HG03045 (cell line): Measurements from ENCODE around the gene MMEL1.
A peak's percentile ranks its signal among the peaks of the same experiment; 100 is the strongest.
"Not testable (repeated sequence)": the region's sequence is repeated elsewhere in the genome, so short reads cannot be mapped to it uniquely, and the experiment has no call there.

ENCODE experiments used
- ATAC-seq: cut with Tn5 transposase; IDR thresholded peaks from one replicate; pipeline ENCODE4 v1.9.1; 2021; ENCODE audit warnings: mild to moderate bottlenecking, moderate library complexity; ENCODE audit not compliant: unreplicated experiment

MMEL1 gene

DNA sequence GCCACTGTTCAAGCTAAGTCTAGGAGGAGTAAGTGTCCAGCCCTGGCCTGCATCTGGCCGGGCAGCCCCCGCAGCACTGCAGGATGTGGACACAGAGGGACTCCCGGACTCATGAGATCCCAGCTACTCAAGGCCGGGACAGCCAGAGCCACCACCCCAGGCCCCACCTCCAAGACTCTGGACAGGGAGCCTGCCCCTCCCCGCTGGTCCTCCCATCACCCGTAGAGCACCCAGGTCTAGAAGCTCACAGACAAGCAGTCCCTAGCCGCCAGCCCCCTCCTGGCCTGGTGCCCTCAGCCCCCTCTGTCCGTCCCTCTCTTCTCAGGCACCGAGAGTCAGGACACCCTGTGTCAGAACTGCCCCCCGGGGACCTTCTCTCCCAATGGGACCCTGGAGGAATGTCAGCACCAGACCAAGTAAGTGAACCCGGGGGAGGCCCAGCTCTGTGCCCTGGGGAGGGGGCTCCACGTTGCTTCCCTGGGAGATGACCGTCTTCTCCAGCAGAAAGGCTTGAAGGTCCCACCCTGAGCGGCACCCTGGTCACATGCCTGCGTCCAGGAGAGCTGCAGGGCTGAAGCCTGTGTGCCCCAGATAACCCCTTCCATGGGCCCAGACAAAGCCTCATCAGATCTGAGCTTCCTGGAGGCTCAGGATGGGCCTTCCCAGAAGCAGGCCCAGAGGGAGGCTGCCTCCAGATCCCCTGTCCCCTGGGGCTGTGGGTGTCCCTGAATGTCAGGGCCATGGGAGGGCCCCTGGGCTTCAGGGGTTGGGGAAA lies 72.3 kb downstream of the MMEL1 start:
- no peak for ATAC-seq

DNA sequence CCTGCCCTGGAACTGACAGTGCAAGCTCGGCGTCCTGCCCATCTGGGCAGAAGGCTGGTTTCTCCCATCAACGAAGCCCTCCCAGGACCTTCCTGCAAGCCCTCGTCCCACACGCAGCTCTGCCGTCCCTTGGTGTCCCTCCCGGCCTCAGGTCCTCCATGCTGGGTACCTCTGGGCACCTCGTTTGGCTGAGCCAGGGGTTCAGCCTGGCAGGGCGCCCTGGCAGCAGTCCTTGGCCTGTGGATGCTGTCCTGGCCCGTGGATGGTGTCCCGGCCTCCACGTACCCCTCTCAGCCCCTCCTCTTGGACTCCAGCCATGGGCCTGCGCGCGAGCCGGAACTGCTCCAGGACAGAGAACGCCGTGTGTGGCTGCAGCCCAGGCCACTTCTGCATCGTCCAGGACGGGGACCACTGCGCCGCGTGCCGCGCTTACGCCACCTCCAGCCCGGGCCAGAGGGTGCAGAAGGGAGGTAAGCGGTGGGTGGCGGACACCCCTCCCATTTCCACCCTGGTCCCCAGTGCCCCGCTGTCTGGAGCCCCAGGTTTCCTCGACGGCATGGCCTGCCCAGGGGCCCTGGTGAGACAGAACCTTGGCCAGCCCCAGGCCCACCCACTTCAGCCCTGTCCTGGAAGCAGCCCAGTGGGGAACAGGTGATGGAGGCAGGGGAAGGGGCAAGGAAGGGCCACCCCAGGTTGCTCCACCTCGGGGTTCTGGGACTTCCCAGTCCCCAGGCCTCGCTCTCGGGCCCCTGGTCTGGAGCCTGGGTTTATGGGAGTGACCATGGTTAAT lies 73.1 kb downstream of the MMEL1 start:
- no peak for ATAC-seq

DNA sequence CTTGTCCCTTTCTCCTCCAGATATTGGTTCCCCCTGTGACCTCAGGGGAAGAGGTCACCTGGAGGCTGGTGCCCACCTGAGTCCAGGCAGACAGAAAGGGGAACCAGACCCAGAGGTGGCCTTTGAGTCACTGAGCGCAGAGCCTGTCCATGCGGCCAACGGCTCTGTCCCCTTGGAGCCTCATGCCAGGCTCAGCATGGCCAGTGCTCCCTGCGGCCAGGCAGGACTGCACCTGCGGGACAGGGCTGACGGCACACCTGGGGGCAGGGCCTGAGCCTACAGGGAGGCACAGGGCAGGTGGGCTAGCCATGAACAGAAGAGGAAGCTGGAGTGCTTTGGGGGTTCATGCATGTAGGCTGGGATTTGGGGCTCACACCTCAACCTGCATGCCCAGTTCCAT lies 74.0 kb downstream of the MMEL1 start:
- no peak for ATAC-seq

DNA sequence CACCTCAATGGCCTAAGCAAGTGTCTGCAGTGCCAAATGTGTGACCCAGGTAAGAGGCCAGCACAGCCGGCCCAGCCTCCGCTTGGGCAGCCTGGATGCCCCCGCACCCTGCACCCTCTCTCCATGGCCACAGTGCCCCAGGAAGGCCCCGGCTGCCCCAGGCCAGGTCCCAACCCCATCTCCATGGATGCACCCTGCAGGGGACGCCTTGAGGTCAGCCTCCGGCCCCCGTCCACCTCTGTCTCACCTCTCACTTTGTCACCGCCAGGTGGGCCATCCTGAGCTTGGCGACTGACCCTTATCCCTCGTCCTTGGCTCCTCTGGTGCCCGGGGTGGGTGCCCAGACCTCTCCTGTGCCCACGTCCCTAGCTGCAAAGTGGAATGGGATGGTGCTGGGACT lies 74.4 kb downstream of the MMEL1 start:
- no peak for ATAC-seq

DNA sequence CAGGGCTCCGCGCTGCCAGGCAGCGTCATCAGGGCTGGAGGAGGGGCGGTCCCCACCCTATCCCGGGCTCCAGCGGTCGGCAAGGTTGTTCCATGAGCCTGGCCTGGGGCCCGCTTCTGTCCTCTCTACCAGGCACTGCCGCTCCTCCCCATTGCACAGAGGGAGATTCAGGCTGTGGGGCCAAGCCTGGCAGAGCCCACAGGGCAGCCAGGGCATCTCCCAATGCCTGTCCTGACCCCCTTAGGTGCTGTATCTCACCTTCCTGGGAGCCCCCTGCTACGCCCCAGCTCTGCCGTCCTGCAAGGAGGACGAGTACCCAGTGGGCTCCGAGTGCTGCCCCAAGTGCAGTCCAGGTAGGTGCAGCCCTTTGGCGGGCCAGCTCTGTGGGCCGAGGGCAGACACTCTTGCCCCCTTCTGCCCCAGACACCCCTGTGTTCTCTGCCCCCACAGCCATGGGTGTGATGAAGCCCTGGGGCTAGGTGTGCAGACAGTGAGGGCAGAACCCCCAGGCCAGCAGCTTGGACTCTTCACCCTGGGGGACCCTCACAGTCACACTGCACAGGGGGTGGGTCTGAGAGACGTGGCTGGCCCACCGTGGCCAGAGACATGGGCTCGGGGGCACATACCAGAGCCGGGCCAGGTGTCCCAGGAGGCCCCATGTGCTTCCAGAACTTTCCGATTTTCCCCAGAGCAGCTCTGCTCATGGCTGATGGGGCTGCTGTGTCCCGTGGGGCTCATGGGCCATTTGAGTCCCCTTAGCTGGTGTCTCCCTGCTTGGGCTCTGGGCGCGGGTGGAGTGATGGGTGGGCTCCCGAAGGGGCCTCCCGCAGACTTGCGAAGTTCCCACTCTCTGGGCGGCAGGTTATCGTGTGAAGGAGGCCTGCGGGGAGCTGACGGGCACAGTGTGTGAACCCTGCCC lies 75.1 kb downstream of the MMEL1 start:
- ATAC-seq, result no peak

DNA sequence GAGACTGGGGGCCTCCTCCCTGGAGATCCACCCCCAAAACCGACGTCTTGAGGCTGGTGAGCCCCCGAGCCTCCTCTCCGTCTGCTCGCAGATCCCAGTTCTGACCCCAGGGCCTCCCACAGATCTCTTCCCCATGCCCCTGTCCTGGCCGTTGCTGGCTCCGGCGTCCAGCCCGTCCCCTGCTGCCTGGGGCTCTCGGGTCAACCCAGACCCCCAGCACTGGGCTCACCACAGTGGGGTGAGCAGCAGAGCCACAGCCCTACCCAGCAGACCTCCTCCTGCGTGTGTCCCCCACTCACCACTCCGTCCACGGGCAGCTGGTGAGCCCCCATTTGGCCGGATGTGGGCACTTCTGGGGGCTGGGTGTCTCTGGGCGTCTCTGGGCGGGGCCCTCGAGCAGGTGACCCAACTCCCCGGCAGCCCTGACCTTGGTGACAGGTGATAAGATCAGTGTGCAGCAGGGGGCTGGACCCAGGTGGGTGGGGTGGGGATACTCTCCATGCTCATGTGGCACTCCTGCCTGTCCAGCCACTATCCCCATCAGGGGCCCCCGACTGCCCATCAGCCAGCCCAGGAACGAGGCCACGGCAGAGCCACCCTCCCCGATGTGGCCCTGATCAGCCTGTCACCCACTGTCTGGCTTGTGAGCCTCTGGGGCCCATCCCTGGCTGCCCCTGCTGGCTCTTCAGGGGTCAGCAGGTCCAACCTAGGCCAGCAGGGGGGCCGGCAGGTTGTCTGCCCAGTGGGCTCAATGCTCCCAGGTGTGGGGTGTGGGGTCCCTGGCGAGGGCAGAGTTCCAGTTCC lies 75.9 kb downstream of the MMEL1 start:
- no peak for ATAC-seq

DNA sequence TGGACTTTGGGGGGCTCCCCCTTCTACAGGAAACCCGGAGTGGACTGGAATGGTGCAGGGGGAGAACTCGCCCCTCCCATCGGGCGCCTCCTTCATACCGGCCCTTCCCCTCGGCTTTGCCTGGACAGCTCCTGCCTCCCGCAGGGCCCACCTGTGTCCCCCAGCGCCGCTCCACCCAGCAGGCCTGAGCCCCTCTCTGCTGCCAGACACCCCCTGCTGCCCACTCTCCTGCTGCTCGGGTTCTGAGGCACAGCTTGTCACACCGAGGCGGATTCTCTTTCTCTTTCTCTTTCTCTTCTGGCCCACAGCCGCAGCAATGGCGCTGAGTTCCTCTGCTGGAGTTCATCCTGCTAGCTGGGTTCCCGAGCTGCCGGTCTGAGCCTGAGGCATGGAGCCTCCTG lies 76.5 kb downstream of the MMEL1 start, which contains the start of gene TNFRSF14:
TSS of gene TNFRSF14 (plus strand) at position 95 of the 401 bp plus-strand sequence. CDS start at position 389, 294 bp downstream.
- ATAC-seq, result no peak

DNA sequence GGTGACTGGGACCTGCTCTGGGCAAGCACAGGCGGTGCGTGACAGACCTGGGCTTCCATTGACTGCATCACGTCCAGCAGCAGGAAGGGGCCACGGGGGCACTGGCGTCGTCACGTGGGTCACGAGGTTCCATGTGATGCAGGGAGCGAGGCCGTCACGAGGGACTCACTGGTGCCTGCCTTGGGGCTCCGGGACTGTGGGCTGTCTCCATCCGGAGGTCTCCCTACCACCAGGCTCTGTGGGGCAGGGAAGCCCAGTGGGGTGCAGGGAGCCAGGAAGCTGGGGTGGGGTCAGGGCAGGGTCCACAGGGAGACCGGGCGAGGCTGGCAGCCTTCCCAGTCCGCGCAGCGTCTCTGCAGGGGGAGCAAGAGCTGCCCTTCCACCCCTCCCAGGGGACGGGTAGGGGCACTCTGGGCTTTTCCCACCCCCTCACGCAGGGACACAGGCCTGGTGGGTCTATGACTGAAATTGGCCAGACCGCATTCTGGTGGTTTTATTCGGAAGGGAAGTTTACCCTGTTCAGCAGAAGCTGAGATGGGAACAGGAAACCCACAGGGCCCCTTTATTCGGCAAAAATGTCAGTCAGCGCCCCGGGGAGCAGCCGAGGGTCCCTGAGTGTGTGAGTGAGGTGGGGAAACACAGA lies 77.1 kb downstream of the MMEL1 start:
- no peak for ATAC-seq

DNA sequence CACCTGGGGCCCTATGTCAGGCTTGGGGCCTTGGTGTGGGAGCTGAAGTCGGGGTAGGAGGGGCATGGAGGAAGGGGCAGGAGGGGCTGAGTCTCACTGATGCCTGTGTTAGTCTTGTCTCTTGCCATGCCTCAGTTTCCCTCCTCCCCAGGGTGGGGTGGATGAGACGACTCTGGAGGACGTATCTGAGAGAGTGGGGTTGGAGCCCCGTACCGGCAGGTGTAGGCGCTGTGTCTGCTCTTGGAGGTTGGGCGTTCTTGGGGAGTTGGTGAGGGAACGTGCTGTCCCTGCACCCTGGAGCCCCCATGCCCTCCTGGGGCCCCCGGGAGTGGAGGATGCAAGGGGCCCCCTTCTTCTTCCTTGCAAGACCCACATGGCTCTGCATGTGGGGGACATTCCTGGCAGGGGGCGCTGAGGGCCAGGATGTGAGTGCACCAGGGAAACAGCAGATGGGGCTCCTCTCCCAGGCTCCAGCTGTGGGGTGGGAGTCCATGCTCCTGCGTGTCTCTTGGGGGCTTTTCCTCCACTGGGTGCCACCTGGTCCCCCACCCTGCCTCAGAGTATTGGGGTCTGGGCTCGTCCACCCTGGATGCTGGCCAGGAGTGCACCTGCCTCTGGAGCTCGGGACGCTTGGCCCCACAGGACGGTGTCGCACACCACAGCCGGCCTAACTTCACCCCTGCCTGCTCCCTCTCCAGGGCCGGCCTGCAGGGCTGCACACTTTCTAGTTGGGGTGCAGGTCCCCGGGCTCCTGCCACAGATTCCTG lies 78.0 kb downstream of the MMEL1 start:
- ATAC-seq, result no peak

DNA sequence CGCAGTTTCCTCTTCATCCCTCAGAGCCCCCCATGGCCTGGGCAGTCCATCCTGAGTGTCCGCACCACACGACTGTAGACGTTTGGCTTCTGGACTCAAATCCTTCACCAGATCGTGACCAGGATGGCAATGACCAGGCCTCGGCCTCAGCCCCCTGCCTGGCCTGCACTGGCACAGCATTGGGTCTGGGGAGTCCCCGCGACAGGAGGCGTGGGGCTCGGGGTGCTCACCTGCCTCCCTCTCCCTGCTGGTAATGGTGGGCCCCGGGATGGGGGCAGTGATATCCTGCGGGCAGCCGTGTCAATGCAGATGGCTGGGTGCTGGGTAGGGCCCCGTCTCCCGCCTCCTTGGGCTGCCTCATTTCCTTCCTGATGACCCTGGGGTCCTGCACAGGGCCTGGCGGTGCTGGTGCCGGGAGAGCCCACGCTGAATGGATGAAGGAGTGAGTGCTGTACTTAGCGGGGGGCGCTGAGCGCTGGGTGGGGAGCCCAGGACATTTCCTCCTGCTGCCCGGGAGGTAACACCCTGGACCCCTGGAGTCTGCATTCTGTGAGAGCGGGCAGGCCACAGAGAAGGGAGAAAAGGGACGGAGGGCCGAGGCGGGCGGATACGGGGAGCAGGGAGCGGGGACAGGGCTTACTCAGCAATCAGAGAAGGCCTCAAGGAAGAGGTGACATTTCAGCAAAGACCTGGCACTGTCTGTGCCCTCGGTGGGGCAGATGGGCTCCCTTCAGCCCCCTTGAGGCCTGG lies 78.8 kb downstream of the MMEL1 start:
- no peak for ATAC-seq

DNA sequence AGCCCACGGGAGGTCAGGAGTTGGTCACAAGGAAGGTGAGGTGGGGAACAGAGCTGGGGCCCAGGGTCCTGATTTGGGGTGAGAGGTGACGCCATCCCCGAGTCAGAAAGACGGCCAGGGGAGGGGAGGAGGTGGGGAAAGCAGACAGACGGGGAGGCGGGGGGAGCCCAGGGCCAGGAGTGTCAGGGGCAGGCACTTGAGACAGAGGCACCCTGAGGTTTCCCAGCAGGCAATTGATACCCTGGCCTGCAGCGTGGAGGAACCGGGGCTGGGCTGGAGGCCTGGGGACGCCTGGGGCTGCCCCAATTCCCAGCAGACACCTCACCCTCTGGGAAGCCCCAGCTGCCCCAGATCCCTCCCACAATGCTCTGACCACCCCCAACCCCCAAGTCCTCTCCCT lies 79.7 kb downstream of the MMEL1 start:
- not testable (repeated sequence) for ATAC-seq

DNA sequence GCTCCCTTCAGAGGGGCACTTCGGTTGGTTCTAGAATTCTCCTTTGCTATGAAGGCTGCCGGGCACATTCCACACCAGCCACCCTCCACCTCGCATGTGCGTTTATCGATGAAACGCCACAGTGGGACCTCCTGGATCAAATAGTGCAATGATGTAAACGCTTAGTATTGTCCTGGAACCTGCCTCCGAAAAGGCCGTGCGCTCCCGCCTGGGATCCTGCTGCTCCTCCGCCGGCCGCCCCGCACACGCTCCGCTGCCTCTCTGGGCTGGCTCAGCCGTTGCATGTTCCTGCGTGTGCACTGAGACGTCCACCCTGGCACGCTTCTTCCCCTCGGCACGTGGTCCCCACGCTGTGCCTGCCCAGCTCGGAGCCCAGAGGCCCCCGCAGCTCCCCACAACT lies 80.6 kb downstream of the MMEL1 start:
- ATAC-seq, result no peak

DNA sequence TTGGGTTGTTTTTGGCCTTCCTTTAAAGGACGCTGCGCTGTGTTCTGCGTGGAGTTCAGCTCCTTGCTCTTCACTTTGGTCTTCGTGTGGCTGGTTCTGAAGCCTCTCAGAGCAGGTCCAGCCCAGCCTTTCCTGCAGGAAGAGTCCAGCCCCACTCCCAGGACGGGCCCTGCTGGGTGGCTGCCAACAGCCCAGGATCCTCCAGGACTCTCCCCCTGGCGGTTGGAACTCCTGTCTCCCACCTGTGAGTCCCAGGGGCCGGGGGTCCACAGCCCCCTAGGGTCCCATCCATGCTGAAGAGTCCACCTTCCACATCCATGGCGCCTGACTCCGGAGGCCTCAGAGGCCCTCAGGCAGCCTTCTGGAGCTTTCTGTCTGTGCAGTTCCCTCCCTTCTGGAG lies 81.3 kb downstream of the MMEL1 start:
- not testable (repeated sequence) for ATAC-seq

DNA sequence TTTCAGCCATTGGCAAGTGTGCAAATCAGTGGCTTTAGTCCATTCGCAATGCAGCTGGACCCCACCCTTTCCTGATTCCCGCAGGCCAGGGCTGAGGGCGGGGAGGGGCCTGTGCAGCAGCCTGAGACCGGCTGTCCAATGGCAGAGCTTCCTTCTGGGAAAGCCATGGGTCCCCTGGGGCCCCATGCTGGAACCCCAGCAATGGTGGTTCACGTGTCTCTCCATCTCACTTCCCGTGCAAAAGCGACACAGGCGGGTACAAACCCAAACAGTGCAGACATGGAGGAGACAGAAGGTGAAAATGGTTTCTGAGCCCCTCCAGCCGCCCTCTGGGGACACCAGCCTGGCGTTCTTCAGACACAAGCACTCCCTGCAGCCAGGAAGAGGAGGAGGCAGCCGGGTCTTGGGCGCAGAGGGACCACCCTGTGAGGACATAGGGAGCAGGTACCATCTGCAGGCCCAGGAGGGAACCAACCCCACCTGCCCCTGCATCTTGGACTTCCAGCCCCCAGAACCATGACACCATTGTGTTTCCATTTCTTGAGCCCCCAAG lies 82.4 kb downstream of the MMEL1 start:
- not testable (repeated sequence) for ATAC-seq

DNA sequence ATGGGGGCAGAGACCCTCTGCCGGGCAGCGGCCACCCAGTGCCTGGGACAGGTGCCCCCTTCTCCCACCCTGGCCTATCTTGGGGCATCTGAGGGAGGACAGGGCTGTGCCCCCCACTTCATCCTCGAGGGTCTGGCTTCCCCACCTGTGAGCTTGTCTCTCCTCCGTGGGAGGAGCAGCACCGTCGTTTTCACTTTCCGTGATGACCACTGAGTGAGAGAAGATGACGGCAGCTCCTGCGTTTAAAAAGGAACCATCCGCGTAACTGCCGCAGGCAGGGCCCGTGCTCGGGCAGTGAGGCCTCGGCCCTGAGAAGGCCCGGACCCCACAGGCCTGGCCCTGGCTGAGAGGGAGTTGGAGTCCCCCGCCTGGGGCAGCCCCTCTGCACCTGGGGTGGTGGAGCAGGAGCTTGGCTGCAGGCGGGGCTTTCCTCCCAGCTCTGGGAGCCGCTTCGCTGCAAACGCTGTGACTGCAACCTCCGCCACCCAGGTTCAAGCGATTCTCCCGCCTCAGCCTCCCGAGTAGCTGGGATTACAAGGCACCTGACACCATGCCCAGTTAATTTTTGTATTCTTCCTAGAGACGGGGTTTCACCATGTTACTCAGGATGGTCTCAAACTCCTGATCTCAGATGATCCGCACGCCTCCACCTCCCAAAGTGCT lies 83.3 kb downstream of the MMEL1 start:
- ATAC-seq, result not testable (repeated sequence)

DNA sequence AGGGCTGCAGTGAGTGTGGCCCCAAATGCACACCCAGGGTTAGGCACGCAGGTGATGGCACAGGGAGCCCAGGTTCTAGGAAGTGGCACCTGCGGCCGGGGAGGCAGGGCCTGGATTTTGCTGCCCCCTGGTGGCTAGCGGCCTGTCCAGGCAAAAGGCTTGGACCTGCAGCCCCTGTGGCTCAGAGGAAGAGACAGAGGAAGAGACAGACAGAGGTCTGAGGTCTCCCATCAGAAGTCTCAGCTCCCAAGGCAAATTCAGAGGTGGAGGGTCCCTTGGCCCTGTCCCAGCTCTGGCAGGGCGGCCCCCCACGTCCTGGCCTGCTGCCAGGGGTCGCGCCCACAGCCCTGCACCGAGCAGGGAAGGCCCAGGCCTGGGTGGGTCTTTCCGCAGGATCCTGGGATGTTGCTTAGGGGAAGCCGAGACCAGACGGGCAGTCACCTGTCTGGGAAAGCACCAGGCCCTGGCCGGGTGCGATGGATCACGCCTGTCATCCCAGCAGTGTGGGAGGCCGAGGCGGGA lies 84.7 kb downstream of the MMEL1 start:
- ATAC-seq, result peak; percentile 15
